Glomerular visceral epithelial cell (primary cell): Measurements from ENCODE around the gene TRAF2.

Experiments used
- DNase-seq: peaks from one replicate; pipeline ENCODE4 v3.0.0-alpha.2; 2016; ENCODE audit errors: extremely low spot score

The TRAF2 gene

DNA sequence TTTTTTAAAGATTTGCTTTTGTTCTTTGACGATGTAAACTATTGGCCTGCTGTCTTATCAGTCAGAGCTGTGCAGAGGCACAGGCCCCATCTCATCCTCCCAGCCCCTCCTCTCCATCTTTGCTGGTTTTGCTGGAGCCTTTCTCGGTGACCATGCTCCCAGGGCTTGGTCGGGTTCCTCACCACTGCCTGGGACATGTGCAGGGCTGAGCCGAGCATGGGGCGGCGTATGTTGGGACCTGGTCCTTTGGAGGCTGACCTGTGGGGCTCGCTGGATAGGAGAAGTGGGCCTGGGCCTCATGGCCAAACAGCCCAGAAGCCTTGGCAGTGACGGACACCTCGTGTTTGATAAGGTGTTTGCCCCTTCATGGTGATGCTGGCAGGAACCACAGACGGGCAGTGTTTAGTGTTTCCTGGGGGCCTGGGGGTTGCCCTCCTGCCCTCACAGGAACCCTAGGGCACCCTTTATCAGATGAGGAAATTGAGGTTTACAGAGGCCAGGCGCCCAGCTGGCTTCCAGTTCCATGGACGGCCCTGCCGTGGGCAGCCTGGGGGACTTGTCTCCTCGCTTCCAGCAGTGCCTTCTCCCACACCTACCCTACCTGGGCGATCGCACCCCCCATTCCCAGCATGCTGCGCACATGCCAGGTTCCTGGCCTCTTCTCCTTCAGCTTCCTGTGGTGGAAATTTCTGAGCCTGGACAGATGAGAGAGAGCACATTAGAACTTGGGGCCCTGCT, 27.6 kb downstream of the TRAF2 start:
- DNase-seq = no peak

- no peak for DNase-seq
These were observed 29.5 kb downstream of the TRAF2 start for GRCh38 chr9:136915632-136916329.

GRCh38 chr9:136916330-136917184, 30.2 kb downstream of the TRAF2 start:
- no peak for DNase-seq

- DNase-seq = no peak
These were observed 31.6 kb downstream of the TRAF2 start for GRCh38 chr9:136917902-136918301.

- no peak for DNase-seq
These were observed 33.8 kb downstream of the TRAF2 start for GRCh38 chr9:136920069-136920468.

DNA sequence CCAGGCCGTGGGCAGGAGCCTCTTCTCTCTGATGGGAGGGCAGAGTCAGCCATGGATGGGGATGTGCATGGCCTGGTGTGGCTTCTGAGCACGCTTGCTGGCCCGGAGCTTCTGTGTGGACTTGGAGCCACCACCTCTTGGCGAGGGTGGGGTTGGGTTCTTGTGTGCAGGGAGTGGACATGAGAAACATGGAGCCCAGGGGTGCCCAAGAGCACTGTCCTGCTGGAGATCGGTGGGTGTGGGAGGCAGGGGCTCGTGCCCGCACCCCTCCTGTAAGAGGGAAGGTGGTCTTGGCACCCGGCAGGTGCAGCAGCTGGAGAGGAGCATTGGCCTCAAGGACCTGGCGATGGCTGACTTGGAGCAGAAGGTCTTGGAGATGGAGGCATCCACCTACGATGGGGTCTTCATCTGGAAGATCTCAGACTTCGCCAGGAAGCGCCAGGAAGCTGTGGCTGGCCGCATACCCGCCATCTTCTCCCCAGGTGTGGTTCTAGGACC, 34.5 kb downstream of the TRAF2 start:
- DNase-seq = no peak

DNA sequence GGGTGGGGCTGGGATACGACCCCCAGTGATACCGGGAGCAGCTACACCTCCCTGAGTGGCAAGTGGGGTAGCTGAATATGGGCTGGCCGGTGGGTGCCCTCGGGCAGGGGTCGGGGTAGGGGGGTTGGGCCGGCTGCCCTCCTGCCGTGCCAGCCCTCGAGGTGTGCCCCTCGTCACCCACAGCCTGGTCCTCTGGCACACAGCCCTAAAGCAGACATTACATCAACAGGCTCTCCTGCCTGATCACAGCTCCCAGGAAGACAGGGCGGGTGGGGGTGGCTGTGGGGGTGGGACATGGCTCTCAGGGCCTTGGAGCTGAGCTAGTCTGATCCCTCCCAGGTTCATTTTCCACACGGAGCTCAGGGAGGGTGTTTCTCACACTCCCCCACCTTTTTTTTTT, 35.0 kb downstream of the TRAF2 start:
- DNase-seq = no peak

- DNase-seq = no peak
These were observed 35.4 kb downstream of the TRAF2 start for GRCh38 chr9:136921718-136922117.

DNA sequence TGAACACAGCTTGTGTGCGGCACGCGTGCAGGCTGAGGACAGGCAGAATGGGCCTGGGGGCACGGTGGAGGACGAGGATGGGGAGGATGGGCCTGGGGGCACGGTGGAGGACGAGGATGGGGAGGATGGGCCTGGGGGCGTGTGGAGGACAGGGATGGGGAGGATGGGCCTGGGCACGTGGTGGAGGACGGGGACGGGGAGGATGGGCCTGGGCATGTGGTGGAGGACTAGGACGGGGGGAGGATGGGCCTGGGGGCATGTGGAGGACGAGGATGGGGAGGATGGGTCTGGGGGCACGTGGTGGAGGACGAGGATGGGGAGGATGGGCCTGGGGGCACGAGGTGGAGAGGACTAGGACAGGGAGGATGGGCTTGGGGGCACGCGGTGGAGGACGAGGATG, 36.2 kb downstream of the TRAF2 start:
- DNase-seq = no peak

- DNase-seq = no peak
These were observed 37.6 kb downstream of the TRAF2 start for GRCh38 chr9:136923881-136924280.

- no peak for DNase-seq
These were observed 39.3 kb downstream of the TRAF2 start for GRCh38 chr9:136925414-136926153.

DNA sequence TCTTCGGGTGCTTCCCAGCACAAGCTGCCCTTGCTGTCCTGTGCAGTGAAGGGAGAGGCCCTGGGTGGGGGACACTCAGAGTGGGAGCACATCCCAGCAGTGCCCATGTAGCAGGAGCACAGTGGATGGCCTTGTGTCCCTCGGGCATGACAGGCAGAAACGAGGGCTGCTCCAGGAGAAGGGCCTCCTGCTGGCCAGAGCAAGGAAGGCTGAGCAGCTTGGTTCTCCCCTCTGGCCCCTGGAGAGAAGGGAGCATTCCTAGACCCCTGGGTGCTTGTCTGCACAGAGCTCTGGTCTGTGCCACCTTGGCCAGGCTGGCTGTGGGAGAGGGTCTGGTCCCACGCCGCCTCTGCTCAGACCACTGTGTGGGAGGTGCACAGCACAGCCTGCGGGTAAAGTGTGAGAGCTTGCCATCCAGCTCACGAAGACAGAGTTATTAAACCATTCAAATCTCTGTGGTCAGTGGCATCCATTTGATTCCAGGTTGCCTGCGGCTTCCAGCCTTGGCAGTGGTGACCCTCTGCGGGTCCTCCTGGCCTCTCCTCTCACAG, 39.9 kb downstream of the TRAF2 start:
- DNase-seq = no peak

- DNase-seq = no peak
These were observed 40.4 kb downstream of the TRAF2 start for GRCh38 chr9:136926749-136927148.

DNA sequence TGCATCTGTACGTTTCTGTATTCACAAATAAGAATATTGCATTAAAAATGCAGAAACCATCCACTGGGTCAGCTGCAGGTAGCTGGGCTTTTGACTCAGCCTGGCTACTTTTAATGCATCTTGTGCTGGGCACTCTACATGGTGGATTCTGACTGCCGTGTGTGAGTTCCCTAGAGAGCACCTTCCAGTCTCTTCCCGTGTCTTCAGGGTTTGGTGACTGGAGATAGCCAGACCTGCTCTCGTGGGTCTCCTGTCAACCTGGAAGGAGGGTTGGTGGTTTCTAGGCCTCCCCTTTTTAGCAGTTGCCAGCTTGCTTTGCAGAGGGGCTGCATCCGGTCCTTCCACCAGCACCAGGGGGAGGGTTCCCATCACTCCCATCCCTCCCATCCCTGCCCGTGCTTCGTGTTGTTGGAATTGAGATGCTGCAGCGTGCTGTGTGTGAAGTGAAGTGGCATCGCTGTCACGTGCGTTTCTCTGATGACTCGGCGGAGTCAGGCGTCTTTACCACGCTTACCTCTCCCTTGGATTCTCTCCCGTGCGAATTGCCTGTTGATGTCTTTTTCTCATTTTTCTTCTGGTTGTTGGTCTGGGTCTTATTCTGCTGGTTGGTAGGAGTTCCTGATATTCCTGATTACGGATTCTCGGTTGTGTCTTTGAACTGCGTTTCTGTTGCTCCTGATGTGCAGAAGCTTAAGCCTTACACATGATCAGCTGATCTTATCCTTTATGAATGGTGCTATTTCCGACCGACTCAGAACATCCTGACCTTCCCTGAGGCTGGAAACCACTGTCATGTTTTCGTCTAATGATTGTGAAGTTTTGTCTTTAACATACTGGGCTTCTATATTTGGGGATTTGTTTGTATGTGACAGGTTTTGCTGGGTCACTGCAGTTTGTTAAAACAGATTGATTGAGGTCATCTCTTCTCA, 41.3 kb downstream of the TRAF2 start:
- no peak for DNase-seq

GRCh38 chr9:136928591-136928990, 42.3 kb downstream of the TRAF2 start:
- no peak for DNase-seq

- DNase-seq = no peak
These were observed 43.7 kb downstream of the TRAF2 start for GRCh38 chr9:136930014-136930413.

- DNase-seq = no peak
These were observed 45.4 kb downstream of the TRAF2 start for GRCh38 chr9:136931611-136932130.

DNA sequence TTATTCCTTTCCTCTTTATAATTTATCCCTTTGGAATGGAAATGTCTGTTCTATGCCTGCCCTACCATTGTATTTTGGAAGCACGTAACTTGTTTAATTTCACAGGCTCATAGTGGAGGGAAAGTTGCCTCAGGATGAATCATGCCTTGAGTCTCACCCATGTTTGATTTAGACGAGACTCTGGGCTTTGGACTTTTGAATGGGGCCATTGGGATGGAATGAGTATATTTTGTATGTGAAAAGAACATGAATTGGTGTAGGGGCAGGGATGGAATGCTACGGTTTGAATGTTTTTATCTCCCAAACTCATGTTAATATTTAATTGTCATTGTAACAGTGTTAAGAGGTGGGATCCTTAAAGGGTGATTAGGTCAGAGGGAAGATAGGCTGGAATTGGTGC, 48.0 kb downstream of the TRAF2 start:
- no peak for DNase-seq

DNA sequence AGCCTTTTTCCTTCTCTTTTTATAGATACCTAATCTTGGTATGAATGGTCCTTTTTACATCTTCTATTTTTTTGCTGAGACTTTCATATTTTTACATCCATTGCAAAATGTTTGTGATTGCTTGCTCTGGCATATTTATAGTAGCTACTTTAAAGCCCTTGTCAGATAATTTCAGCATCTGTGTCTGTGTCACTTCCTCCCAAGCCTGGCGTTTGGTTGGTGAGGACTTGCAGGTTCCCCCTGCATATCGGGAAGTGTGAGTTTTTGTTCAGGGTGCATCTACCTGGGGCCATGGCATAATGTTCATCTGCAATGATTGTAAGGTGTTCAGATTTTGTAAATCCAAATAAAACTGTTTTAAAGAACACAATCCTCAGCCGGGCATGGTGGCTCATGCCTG, 49.3 kb downstream of the TRAF2 start:
- no peak for DNase-seq

DNA sequence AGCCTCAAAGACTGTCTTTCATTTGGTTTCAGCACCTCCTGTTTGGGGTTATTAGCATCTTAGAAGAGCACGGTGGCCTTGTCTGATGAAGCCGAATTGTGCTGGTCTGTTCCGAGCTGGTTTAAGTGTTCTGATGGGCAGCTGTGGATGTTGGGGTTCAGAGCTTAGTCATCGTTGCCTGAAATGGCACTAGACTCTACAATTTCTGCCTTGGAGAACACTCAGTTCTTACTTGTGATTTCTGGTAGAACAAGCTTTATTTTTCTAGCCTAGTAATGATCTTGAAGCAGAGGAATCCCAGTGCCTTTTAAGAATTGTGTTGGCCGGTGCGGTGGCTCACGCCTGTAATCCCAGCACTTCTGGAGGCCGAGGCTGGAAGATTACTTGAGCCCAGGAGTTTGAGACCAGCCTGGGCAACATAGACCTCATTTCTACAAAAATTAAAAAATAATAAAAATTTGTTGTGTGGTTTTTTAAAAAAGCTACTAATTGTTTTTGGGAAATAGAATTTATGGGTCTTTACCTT, 50.4 kb downstream of the TRAF2 start:
- DNase-seq = no peak
